ENCODE results near the gene SLC25A31.

Gene SLC25A31

DNA sequence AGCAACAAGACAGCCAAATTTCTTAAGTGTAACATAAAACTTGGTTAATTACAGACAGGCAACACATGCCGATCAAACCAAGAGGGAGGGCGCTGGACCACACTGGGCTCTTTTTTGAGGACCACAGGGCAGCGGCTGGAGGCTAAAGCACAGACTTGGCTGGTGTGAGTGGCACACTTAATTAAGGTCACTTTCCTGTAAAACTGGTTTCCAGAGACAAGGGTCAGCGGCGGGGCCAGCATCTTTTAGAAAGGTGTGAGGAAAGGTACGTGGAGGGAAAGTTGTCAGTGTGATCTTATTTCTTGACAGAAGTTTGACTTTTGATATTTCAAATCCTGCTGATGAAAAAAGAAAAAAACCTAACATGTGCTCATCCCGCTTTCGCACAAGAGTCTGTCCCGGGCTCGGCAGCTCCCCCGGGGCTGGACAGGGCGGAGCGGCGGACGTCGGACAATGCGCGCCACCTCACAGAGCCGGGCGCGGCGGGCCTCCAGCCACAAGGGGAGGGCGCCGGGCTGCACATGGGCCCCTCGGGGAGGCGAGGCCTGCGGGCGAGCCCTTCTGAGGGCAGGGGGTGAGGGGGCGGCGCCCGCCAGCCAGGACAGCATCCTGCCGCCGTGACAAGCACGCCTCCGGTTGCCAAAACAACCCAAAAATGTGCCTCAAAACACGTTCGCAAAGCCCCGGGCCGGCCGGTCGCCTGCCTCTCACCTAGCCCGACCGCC lies 51.3 kb downstream of the SLC25A31 start:
- Histone ChIP-seq H3K4me1 (no peaks in the 10 kb centered on the region), H3K36me3 (no peaks in the 10 kb centered on the region), H3K9me3 (no peaks in the 10 kb centered on the region), H3K27me3 (no peaks in the 10 kb centered on the region), H3K4me3 (ENCODE audit: low read depth, low read length) (peak overlapping the region; percentile 81)
- TF ChIP-seq, protein P1, sequence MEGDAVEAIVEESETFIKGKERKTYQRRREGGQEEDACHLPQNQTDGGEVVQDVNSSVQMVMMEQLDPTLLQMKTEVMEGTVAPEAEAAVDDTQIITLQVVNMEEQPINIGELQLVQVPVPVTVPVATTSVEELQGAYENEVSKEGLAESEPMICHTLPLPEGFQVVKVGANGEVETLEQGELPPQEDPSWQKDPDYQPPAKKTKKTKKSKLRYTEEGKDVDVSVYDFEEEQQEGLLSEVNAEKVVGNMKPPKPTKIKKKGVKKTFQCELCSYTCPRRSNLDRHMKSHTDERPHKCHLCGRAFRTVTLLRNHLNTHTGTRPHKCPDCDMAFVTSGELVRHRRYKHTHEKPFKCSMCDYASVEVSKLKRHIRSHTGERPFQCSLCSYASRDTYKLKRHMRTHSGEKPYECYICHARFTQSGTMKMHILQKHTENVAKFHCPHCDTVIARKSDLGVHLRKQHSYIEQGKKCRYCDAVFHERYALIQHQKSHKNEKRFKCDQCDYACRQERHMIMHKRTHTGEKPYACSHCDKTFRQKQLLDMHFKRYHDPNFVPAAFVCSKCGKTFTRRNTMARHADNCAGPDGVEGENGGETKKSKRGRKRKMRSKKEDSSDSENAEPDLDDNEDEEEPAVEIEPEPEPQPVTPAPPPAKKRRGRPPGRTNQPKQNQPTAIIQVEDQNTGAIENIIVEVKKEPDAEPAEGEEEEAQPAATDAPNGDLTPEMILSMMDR (IDR thresholded peaks at IDR 0.05; ENCODE audit: low read depth, low read length): no peak
- no peak for DNase-seq

DNA sequence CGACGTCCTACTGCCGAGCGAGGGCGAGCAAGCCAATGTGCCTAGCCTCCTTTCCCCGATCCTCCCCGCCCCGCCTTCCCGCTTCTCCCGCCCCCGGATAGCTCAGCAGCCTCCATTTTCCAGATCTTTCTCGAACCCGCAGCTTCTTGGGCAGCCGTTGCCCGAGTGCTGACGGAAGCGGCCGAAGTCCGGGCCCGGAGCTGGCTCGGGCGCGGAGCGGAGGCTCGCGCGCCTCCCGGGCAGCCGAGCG lies 51.8 kb downstream of the SLC25A31 start:
- Histone ChIP-seq H3K9me3 (no peaks in the 10 kb centered on the region), H3K4me3 (ENCODE audit: low read depth, low read length) (peak overlapping the region; percentile 81), H3K27me3 (no peaks in the 10 kb centered on the region), H3K36me3 (no peaks in the 10 kb centered on the region), H3K4me1 (no peaks in the 10 kb centered on the region)
- TF ChIP-seq, protein P1 (IDR thresholded peaks at IDR 0.05; ENCODE audit: low read depth, low read length): no peak
- DNase-seq: peak; percentile 91

DNA sequence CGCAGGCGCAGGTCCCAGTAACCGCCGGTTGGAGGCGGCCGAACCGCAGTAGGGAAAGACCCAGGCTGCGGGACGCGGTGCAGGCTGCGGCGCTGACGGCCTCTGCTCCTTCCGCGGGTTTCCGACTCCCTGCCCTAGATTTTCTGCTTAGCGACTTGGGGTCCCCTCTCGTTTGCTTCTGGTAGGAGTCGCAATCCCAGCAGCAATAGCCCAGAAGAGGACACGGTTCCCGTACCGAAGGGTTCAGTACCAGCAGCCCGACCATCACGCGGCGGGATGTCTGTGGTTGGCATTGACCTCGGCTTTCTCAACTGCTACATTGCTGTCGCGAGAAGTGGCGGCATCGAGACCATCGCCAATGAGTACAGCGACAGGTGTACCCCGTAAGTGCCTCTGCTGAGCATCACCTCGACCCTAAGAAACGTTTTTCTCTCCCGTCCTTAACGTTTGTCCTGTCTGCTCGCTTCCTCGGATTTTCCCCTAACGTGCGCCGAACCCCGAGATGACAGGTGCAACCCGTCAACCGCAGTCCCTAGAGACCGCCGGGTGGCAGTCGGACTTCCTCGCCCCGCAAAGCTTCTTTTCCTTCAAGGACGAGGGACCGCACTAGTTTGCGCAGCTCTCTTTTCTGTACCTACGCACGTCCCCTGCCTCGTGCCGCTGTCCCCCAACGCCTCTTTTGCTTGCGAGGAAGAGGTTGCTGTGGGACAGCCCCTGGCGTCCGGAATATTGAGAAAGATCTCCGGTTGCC lies 52.2 kb downstream of the SLC25A31 start, which contains the start of gene HSPA4L:
HSPA4L (plus strand) TSS at position 48 of the 751 bp plus-strand sequence; CDS start at position 277, 229 bp downstream.
- Histone ChIP-seq H3K9me3 (no peaks in the 10 kb centered on the region), H3K4me1 (no peaks in the 10 kb centered on the region), H3K27me3 (no peaks in the 10 kb centered on the region), H3K36me3 (no peaks in the 10 kb centered on the region), H3K4me3 (ENCODE audit: low read depth, low read length) (peak within 1 kb of the TSS; percentile 81)
- DNase-seq: peak; percentile 75
- TF ChIP-seq, protein P1 (IDR thresholded peaks at IDR 0.05; ENCODE audit: low read depth, low read length): peak; percentile 34; the same call in 1 of the 2 replicates

DNA sequence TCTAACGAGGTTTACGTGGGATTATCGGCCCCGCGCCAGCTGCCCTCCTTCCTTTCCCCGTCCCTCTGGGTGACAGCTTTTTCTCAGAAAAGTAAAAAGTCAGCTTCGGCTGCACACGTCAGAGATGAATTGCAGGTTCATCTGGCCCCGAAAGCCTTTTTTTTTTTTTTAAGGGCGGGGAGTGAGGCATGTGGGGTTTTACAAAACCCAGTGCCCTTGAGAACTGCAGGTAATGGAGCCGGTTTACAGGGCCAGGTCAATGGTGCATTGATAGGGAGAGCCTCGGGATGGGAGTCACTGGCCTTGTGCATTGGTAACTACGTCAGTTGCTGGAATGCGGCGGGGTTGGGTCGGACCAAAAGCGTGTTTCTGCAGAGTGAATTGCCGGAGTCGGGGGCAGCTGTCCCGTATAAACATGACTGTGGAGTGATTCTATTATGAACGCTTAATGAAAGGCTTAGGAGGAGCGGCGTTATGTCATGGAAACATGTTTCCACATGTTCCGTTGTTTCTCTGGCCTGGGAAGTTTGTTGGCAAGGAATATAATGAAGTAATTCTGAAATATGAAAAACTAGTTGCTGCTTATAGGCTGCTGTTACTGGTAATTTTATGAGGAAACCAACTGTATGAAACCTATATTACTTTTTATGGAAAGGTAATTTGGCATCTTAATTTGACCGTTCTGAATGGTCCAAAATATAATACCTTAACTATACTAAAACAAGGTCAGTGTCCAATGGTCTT lies 53.0 kb downstream of the SLC25A31 start:
- H3K4me3 ChIP-seq (ENCODE audit: low read depth, low read length): peak overlapping the region; percentile 81
- no peaks in the 10 kb centered on the region for H3K27me3 ChIP-seq
- peak; percentile 44 for DNase-seq
- no peaks in the 10 kb centered on the region for H3K36me3 ChIP-seq
- TF ChIP-seq, protein P1 (IDR thresholded peaks at IDR 0.05; ENCODE audit: low read depth, low read length): no peak
- H3K9me3 ChIP-seq: no peaks in the 10 kb centered on the region
- H3K4me1 ChIP-seq: no peaks in the 10 kb centered on the region

DNA sequence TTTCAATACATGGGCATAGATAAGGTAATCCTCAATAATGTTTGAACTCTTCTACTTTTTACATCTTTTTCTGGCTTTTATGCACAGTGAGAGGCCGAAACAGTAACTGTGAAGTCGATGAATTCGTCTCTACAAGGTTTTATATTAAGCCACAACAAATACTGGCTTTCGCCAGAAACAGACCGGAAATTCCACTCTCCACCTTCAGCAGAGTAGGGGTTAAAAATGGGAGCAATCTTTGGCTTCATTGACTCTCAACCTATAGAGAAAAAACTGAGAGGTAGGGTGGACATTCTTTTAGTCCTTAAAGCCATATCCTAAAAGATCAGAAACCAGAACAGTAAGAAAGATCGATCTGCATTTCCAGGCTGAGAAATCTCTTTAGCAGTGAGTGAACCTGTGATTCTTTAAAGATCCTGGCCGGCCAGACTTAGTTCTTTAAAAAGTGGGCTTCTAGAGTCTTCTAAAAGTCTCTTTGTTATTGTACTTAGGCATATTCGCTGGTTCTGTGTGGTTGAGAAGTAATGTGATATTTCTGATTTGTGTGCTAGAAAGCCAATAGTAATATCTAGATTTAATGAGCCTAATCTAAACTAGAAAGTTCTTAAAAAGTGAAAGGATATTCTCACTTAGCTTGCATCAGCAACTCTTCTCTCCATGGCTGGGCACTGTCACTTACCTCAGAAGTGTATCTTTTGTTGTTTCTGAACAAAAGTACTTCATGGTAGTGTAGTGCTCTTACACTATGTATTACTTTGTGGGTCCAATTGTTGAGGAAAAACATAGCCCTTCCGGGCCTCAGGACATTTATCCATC lies 54.0 kb downstream of the SLC25A31 start:
- Histone ChIP-seq H3K4me3 (ENCODE audit: low read depth, low read length) (peak overlapping the region; percentile 81), H3K4me1 (no peaks in the 10 kb centered on the region), H3K9me3 (no peaks in the 10 kb centered on the region; the same call in 1 of the 2 replicates), H3K27me3 (no peaks in the 10 kb centered on the region), H3K36me3 (no peaks in the 10 kb centered on the region)
- DNase-seq: no peak
- TF ChIP-seq, protein P1 (IDR thresholded peaks at IDR 0.05; ENCODE audit: low read depth, low read length): no peak

All from BE2C (cell line).